B cell (primary cell): Measurements from ENCODE around the gene TMEM256. TPM values are rescaled to one million over a fixed set of nuclear protein-coding genes. Genes with fewer than 3 reads are reported as not detected.
"Not testable (repeated sequence)": the region's sequence is repeated elsewhere in the genome, so short reads cannot be mapped to it uniquely, and the experiment has no call there.

Experiments used
- ATAC-seq: fragments of 200-7000 bp; cut with Tn5 transposase; one replicate; pipeline ENCODE4 v1.10.0; 2021; ENCODE audit warnings: low read depth, mild to moderate bottlenecking, moderate number of reproducible peaks, moderate library complexity
- CTCF ChIA-PET: fragments of 350-600 bp; sonication (Branson Sonifier 250); formaldehyde crosslinking; loops from one replicate; lab custom pipeline; 2021; ENCODE audit warnings: antibody characterized with exemption, inconsistent platforms; lab: Charles Lee
- POLR2A ChIA-PET: fragments of 350-600 bp; sonication (Branson Sonifier 250); formaldehyde crosslinking; loops from one replicate; lab custom pipeline; 2021; ENCODE audit warnings: antibody characterized with exemption; lab: Charles Lee
- DNase-seq: peaks from one replicate; pipeline ENCODE4 v3.0.0; 2013
- H2AFZ ChIP-seq: 2 replicates; pipeline ENCODE4 v1.6.1; 2012; ENCODE audit warnings: mild to moderate bottlenecking, low read depth, low read length; ENCODE audit not compliant: insufficient read depth, poor library complexity, severe bottlenecking
- H3K27ac ChIP-seq, 2 donors: 1 replicate in 1 of 2; 2 replicates in 1 of 2; pipeline ENCODE4 v1.5.1; 2012 to 2013; ENCODE audit warnings: low read length in 2 of 2, mild to moderate bottlenecking in 2 of 2, moderate library complexity in 1 of 2
- H3K27me3 ChIP-seq, 4 experiments: fragments of 200-600 bp in 1 of 4; sonication (generic) in 1 of 4; replicated peaks in 1 of 4; 1 replicate in 2 of 4; 2 replicates in 2 of 4; pipeline versions ENCODE4 v1.6.1 to v1.7.0; 2013 to 2016; ENCODE audit warnings: low read length in 3 of 4, mild to moderate bottlenecking in 2 of 4, mixed read lengths in 1 of 4, moderate library complexity in 1 of 4; ENCODE audit not compliant: insufficient read depth in 4 of 4, control insufficient read depth in 3 of 4; ENCODE audit errors: control extremely low read depth in 1 of 4
- H3K36me3 ChIP-seq, 2 experiments: replicated peaks in 1 of 2; 1 replicate in 1 of 2; 2 replicates in 1 of 2; pipeline versions ENCODE4 v1.6.1 to v1.7.1; 2013; ENCODE audit warnings: low read length in 1 of 2; ENCODE audit not compliant: insufficient read depth in 2 of 2, control insufficient read depth in 1 of 2; ENCODE audit errors: control extremely low read depth in 1 of 2, extremely low read depth in 1 of 2
- H3K4me1 ChIP-seq, 2 donors: fragments of 200-600 bp in 1 of 2; sonication (generic) in 1 of 2; 1 replicate in 1 of 2; 2 replicates in 1 of 2; pipeline versions ENCODE4 v1.5.1 to v1.6.1; 2013 to 2017; ENCODE audit warnings: low read length in 2 of 2; ENCODE audit not compliant: control insufficient read depth in 2 of 2, insufficient read depth in 2 of 2
- H3K4me2 ChIP-seq: replicated peaks from 2 replicates; pipeline ENCODE3; 2012; ENCODE audit warnings: mild to moderate bottlenecking, low read depth, low read length; ENCODE audit not compliant: poor library complexity, severe bottlenecking
- H3K4me3 ChIP-seq, 5 experiments: fragments of 200-600 bp in 1 of 5; sonication (generic) in 1 of 5; 1 replicate in 3 of 5; 2 replicates in 2 of 5; pipeline versions ENCODE4 v1.5.1 to v1.7.0; 2011 to 2016; ENCODE audit warnings: low read length in 4 of 5, mild to moderate bottlenecking in 4 of 5, low read depth in 2 of 5, control low read depth in 1 of 5, moderate library complexity in 1 of 5; ENCODE audit not compliant: insufficient read depth in 1 of 5; ENCODE audit errors: control extremely low read depth in 1 of 5, extremely low read depth in 1 of 5
- H3K79me2 ChIP-seq: fragments of 200-600 bp; sonication (generic); one replicate; pipeline ENCODE4 v1.6.0; 2016; ENCODE audit warnings: low read length; ENCODE audit not compliant: control insufficient read depth, insufficient read depth
- H3K9ac ChIP-seq: fragments of 200-600 bp; sonication (generic); 2 replicates; pipeline ENCODE4 v1.6.1; 2017; ENCODE audit warnings: mild to moderate bottlenecking, low read length, moderate library complexity
- H3K9me3 ChIP-seq, 3 donors: one replicate each; pipeline versions ENCODE4 v1.6.1 to v1.7.1; 2013; ENCODE audit warnings: low read length in 2 of 3; ENCODE audit not compliant: control insufficient read depth in 2 of 3, insufficient read depth in 1 of 3; ENCODE audit errors: control extremely low read depth in 1 of 3
- H4K20me1 ChIP-seq: 2 replicates; pipeline ENCODE4 v1.6.0; 2012; ENCODE audit warnings: mild to moderate bottlenecking, low read length; ENCODE audit not compliant: insufficient read depth, control insufficient read depth, poor library complexity, severe bottlenecking
- H3K27ac Mint-ChIP-seq: one replicate; pipeline ENCODE4 v1.8.0; 2021; ENCODE audit warnings: mixed read lengths
- H3K27me3 Mint-ChIP-seq: one replicate; pipeline ENCODE4 v1.8.0; 2021; ENCODE audit warnings: mixed read lengths
- H3K4me1 Mint-ChIP-seq: one replicate; pipeline ENCODE4 v1.8.0; 2021; ENCODE audit warnings: mixed read lengths
- H3K4me3 Mint-ChIP-seq: one replicate; pipeline ENCODE4 v1.8.0; 2021; ENCODE audit warnings: mixed read lengths
- H3K9me3 Mint-ChIP-seq: one replicate; pipeline ENCODE4 v1.8.0; 2022; ENCODE audit warnings: mixed read lengths; ENCODE audit not compliant: insufficient read depth
- EZH2 ChIP-seq: IDR thresholded peaks from 2 replicates; pipeline ENCODE4 v1.6.1; 2012; ENCODE audit warnings: borderline replicate concordance, low read depth, mild to moderate bottlenecking, moderate library complexity, low read length; ENCODE audit not compliant: insufficient read depth, poor library complexity, severe bottlenecking
- WGBS: methylation state at CpG from one replicate; pipeline ENCODE4 v1.1.5; 2013; ENCODE audit warnings: missing lambda C conversion rate; ENCODE audit not compliant: insufficient coverage; 5-methylcytosine and 5-hydroxymethylcytosine counted together
- intact Hi-C: fragments of 100-400 bp; cut with micrococcal nuclease; formaldehyde crosslinking; loops from one replicate; pipeline ENCODE4 v1.10.0; 2022
- polyA plus RNA-seq: library from polyadenylated mRNA; depleted of rRNA; stranded (reverse); fragments of >200 nt; gene quantifications from 2 replicates; pipeline ENCODE4 v1.2.3, GENCODE V29; 2012
- total RNA-seq, 2 donors: library from RNA; stranded (reverse); fragments of 120-200 nt in 1 of 2; gene quantifications; 1 replicate in 1 of 2; 2 replicates in 1 of 2; pipeline versions ENCODE4 v1.2.3 to v1.2.4, GENCODE V29; 2013 to 2022
- TF ChIP-seq, protein P1 (sequence below): fragments of 200-600 bp; IDR thresholded peaks from one replicate; pipeline ENCODE4 v1.8.0; 2022; ENCODE audit warnings: antibody characterized with exemption, mild to moderate bottlenecking

Gene TMEM256
- total and polyA plus RNA-seq, 2 donors (not counting 1 experiment from before 2014, with no cell fraction given), result 65.4 to 67.8 TPM

DNA sequence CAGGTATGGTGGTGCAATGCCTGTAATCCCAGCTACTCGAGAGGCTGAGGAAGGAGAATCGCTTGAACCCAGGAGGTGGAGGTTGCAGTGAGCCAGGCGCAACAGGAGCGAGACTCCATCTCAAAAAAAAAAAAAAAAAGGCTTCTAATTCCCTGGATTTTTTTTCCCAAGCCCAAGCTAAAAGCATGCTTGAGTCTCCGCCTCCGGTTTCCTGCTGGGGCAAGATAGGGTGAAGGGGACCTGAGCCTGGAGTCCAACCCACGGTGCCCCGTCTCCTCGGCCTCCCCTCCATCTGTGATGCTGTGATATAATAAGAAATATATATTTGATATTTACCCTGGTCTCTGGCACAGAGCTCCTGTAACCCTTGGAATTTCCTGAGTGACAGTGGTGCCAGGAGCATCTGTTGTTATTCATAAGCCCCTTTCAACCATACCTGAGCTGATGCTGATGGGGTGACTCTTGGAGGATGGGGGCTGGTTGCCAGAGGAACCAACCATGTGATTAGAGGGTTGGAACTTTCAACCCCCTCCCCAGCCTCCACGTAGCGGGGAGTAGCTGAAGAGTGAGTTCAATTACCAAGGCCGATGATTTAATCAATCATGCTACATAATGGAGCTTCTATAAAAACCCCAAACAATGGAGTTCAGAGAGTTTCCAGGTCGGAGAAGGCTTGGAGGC, 35.8 kb downstream of the TMEM256 start:
- CTCF ChIA-PET, result interaction anchor here (0.9 kb wide), 1 partner anchor 13 kb away, joined by 3 read pairs; the partner anchor contains the start of gene TMEM95

DNA sequence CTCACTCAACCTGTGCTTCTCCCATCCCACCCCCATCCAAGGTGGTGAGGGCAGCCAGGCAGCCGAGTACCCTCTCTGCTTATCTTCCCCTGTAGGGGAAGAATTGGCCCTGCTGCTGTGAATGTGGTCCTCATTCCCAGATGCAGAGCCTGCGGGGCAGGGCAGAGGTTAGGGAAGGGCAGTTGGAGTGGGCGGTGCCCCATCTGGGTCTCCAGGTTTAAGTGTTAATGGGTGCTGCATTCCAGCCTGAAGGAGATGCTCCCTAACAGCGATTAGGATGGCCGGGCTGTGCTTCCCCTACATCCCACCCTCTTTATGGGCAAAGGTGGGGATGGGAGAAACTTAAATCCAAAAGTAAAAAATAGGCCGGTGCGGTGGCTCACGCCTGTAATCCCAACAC, 36.8 kb downstream of the TMEM256 start:
- peaks cover 3% of the 10 kb centered on the region for H3K27me3 Mint-ChIP-seq
- no peak for ATAC-seq
- no peak for DNase-seq
- no peak overlapping the region for H3K27ac ChIP-seq
- intact Hi-C loops, result no loop called here
- H3K9ac ChIP-seq, result no peak overlapping the region
- no peaks in the 10 kb centered on the region for H4K20me1 ChIP-seq
- no peaks in the 10 kb centered on the region for H3K36me3 ChIP-seq
- H3K27me3 ChIP-seq, result peaks cover 0 to 5% (median 0%) of the 10 kb centered on the region in 4 experiments
- H3K4me2 ChIP-seq, result no peak overlapping the region
- POLR2A ChIA-PET, result no interaction called here
- no peaks in the 10 kb centered on the region for H3K4me1 ChIP-seq
- H3K79me2 ChIP-seq, result no peaks in the 10 kb centered on the region
- no peak overlapping the region for H3K4me3 ChIP-seq
- no peaks in the 10 kb centered on the region for H3K4me1 Mint-ChIP-seq
- CTCF ChIA-PET, result interaction anchor here (0.9 kb wide), 1 partner anchor 12 kb away, joined by 3 read pairs; the partner anchor contains the start of gene TMEM95
- no peaks in the 10 kb centered on the region for H3K9me3 ChIP-seq
- no peak overlapping the region for H2AFZ ChIP-seq
- no peak for TF ChIP-seq EZH2
- TF ChIP-seq, protein P1, sequence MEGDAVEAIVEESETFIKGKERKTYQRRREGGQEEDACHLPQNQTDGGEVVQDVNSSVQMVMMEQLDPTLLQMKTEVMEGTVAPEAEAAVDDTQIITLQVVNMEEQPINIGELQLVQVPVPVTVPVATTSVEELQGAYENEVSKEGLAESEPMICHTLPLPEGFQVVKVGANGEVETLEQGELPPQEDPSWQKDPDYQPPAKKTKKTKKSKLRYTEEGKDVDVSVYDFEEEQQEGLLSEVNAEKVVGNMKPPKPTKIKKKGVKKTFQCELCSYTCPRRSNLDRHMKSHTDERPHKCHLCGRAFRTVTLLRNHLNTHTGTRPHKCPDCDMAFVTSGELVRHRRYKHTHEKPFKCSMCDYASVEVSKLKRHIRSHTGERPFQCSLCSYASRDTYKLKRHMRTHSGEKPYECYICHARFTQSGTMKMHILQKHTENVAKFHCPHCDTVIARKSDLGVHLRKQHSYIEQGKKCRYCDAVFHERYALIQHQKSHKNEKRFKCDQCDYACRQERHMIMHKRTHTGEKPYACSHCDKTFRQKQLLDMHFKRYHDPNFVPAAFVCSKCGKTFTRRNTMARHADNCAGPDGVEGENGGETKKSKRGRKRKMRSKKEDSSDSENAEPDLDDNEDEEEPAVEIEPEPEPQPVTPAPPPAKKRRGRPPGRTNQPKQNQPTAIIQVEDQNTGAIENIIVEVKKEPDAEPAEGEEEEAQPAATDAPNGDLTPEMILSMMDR, result no peak
- no peak overlapping the region for H3K27ac Mint-ChIP-seq
- WGBS, result 89% methylated on average over 6 of the region's 8 CpGs
- no peak overlapping the region for H3K4me3 Mint-ChIP-seq
- no peaks in the 10 kb centered on the region for H3K9me3 Mint-ChIP-seq

More for the DNA sequence above, 35.8 kb downstream of the TMEM256 start:
- POLR2A ChIA-PET, result interaction anchor here (0.6 kb wide), 1 partner anchor 74 kb away, joined by 4 read pairs; no protein-coding TSS in a partner anchor
- Histone ChIP-seq H2AFZ (no peak overlapping the region), H3K4me2 (no peak overlapping the region), H3K4me1 (no peaks in the 10 kb centered on the region), H4K20me1 (no peaks in the 10 kb centered on the region), H3K79me2 (no peaks in the 10 kb centered on the region), H3K27ac (no peak overlapping the region), H3K36me3 (no peaks in the 10 kb centered on the region), H3K4me3 (no peak overlapping the region), H3K9ac (no peak overlapping the region), H3K27me3 (peaks cover 0 to 4% (median 0%) of the 10 kb centered on the region in 4 experiments), H3K9me3 (no peaks in the 10 kb centered on the region)
- Mint-ChIP-seq H3K4me3 (no peak overlapping the region), H3K4me1 (no peaks in the 10 kb centered on the region), H3K27ac (no peak overlapping the region), H3K9me3 (no peaks in the 10 kb centered on the region), H3K27me3 (peaks cover 3% of the 10 kb centered on the region)
- DNase-seq, result no peak
- intact Hi-C loops, result no loop called here
- no peak for ATAC-seq
- 83% methylated on average over 1 of the region's 13 CpGs for WGBS
- TF ChIP-seq, protein P1, result no peak
- TF ChIP-seq EZH2, result no peak

DNA sequence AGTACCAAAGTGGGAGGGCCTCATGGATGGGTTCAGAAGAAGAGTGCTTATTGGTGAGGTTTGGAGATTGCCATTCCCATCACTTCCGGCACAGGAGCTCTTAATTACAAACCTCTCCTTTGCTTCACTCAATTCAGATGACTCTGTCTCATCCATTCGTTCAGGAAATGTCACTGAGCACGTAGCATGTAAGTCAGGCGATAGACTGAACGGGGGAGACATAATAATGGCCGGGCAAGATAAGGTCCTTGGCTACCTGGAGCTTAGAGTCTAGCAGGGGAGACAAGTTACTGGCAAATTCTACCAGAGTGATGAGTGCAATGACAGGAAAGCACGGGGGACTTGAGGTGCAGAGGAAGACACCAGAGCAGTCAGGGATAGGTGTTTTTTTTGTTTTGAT, 37.9 kb downstream of the TMEM256 start:
- H3K4me1 ChIP-seq, H3K27me3 Mint-ChIP-seq, H3K4me2 ChIP-seq, H3K27me3 ChIP-seq, H3K9me3 Mint-ChIP-seq, H3K9ac ChIP-seq, H3K79me2 ChIP-seq, H3K27ac Mint-ChIP-seq, H3K36me3 ChIP-seq, ATAC-seq, H3K9me3 ChIP-seq, intact Hi-C loops, DNase-seq, H4K20me1 ChIP-seq, CTCF ChIA-PET, H3K4me1 Mint-ChIP-seq, POLR2A ChIA-PET, H3K27ac ChIP-seq, H3K4me3 Mint-ChIP-seq, H3K4me3 ChIP-seq, H2AFZ ChIP-seq: not testable (repeated sequence)
- WGBS, result no CpG with 5 or more reads among the region's 7 CpGs
